Hepatocyte (in vitro differentiated cells): ENCODE data around the gene NSMCE1. TPM values are rescaled to one million over a fixed set of nuclear protein-coding genes. Genes with fewer than 3 reads are reported as not detected.

Experiments used
- DNase-seq: peaks from one replicate; pipeline ENCODE4 v3.0.0-alpha.2; 2016; ENCODE audit warnings: low spot score
- H2AFZ ChIP-seq: fragments of 200-600 bp; sonication (generic); 2 replicates; pipeline ENCODE4 v1.6.0; 2016; ENCODE audit warnings: antibody characterized with exemption, mild to moderate bottlenecking
- H3K27ac ChIP-seq: fragments of 200-600 bp; sonication (generic); 2 replicates; pipeline ENCODE4 v1.5.1; 2016; ENCODE audit warnings: mild to moderate bottlenecking
- H3K27me3 ChIP-seq: fragments of 200-600 bp; sonication (generic); 2 replicates; pipeline ENCODE4 v1.6.1; 2016
- H3K36me3 ChIP-seq: fragments of 200-600 bp; sonication (generic); replicated peaks from 2 replicates; pipeline ENCODE4 v1.5.1; 2016; ENCODE audit warnings: low read depth; ENCODE audit not compliant: insufficient read depth
- H3K4me1 ChIP-seq: fragments of 200-600 bp; sonication (generic); 2 replicates; pipeline ENCODE4 v1.5.1; 2016; ENCODE audit warnings: mild to moderate bottlenecking, moderate library complexity; ENCODE audit not compliant: insufficient read depth
- H3K4me2 ChIP-seq: fragments of 200-600 bp; sonication (generic); 2 replicates; pipeline ENCODE4 v1.6.0; 2016
- H3K4me3 ChIP-seq: fragments of 200-600 bp; sonication (generic); 2 replicates; pipeline ENCODE4 v1.5.1; 2016; ENCODE audit warnings: mild to moderate bottlenecking
- H3K79me2 ChIP-seq: fragments of 200-600 bp; sonication (generic); 2 replicates; pipeline ENCODE4 v1.6.0; 2017; ENCODE audit warnings: mild to moderate bottlenecking
- H3K9me2 ChIP-seq: fragments of 200-600 bp; sonication (generic); replicated peaks from 2 replicates; pipeline ENCODE4 v1.6.0; 2017; ENCODE audit warnings: mild to moderate bottlenecking; ENCODE audit not compliant: insufficient read depth
- H3K9me3 ChIP-seq: fragments of 200-600 bp; sonication (generic); 2 replicates; pipeline ENCODE4 v1.5.1; 2016; ENCODE audit warnings: low read depth, mild to moderate bottlenecking
- H4K20me1 ChIP-seq: fragments of 200-600 bp; sonication (generic); 2 replicates; pipeline ENCODE4 v1.6.0; 2016; ENCODE audit warnings: mild to moderate bottlenecking; ENCODE audit not compliant: insufficient read depth, poor library complexity, severe bottlenecking
- EZH2 ChIP-seq: fragments of 200-600 bp; sonication (generic); IDR thresholded peaks from 2 replicates; pipeline ENCODE4 v1.6.1; 2016; ENCODE audit warnings: antibody characterized with exemption, mild to moderate bottlenecking, borderline replicate concordance
- EZH2phosphoT487 ChIP-seq: fragments of 200-600 bp; sonication (generic); IDR thresholded peaks from one replicate; pipeline ENCODE4 v1.6.1; 2018; ENCODE audit warnings: antibody characterized with exemption, mild to moderate bottlenecking, low read depth, moderate library complexity; ENCODE audit not compliant: unreplicated experiment, severe bottlenecking
- WGBS: methylation state at CpG from one replicate; pipeline ENCODE4 v1.1.6; 2016; ENCODE audit warnings: low lambda C conversion rate; ENCODE audit errors: missing lambda C conversion rate; 5-methylcytosine and 5-hydroxymethylcytosine counted together
- polyA plus RNA-seq: library from polyadenylated mRNA; unstranded; fragments of >200 nt; fragmentation: Nextera tagmentation; extraction: Ambion mirVana; gene quantifications from 2 replicates; pipeline ENCODE4 v1.2.1, GENCODE V29; 2016
- total RNA-seq: library from RNA; depleted of rRNA; stranded (reverse); fragments of >200 nt; gene quantifications from 2 replicates; pipeline ENCODE4 v1.2.3, GENCODE V29; 2014
- TF ChIP-seq, protein P1 (sequence below): fragments of 200-600 bp; sonication (generic); IDR thresholded peaks from 2 replicates; pipeline ENCODE4 v1.5.1; 2016; ENCODE audit warnings: antibody characterized with exemption, mild to moderate bottlenecking; ENCODE audit not compliant: poor library complexity

Gene NSMCE1
- total and polyA plus RNA-seq, 2 experiments from 2014 or later: 35.0 to 58.2 TPM

- TF ChIP-seq EZH2phosphoT487 (no peak), EZH2 (no peak)
- TF ChIP-seq, protein P1, sequence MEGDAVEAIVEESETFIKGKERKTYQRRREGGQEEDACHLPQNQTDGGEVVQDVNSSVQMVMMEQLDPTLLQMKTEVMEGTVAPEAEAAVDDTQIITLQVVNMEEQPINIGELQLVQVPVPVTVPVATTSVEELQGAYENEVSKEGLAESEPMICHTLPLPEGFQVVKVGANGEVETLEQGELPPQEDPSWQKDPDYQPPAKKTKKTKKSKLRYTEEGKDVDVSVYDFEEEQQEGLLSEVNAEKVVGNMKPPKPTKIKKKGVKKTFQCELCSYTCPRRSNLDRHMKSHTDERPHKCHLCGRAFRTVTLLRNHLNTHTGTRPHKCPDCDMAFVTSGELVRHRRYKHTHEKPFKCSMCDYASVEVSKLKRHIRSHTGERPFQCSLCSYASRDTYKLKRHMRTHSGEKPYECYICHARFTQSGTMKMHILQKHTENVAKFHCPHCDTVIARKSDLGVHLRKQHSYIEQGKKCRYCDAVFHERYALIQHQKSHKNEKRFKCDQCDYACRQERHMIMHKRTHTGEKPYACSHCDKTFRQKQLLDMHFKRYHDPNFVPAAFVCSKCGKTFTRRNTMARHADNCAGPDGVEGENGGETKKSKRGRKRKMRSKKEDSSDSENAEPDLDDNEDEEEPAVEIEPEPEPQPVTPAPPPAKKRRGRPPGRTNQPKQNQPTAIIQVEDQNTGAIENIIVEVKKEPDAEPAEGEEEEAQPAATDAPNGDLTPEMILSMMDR: no peak
- no peak for DNase-seq
These were observed 26.9 kb downstream of the NSMCE1 start for GRCh38 chr16:27241658-27242057.

DNA sequence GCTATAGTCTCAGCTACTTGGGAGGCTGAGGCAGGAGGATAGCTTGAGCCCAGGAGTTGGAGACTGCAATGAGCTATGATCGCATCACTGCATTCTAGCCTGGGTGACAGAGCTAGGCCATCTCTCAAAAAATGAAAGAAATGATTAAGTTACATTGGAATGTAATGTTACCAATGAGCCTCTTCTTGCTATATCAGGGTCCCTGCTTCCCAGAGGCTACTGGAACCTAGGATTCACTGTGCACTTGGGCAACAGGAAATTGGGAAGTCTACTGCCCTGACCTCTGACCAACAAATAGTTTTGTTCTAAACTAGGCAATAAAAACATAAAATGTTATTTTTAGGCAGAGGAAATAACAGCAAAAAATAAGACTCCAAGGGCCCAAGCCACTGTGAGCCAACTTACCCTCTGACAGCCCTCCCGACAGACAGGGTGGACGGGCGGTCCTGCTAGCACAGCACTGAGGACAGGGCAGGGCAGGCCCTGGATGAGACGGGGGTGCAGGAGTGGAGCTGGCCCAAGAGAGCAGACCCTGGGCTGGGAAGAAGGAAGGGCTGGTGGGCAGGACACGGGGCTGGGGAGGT lies 27.5 kb downstream of the NSMCE1 start:
- Histone ChIP-seq H3K27ac (peak overlapping the region; percentile 73), H3K79me2 (peaks cover 5% of the 10 kb centered on the region), H3K9me2 (no peaks in the 10 kb centered on the region), H3K27me3 (no peaks in the 10 kb centered on the region), H3K36me3 (no peaks in the 10 kb centered on the region), H3K4me2 (no peak overlapping the region), H2AFZ (no peak overlapping the region), H3K4me3 (no peak overlapping the region), H3K4me1 (peaks cover 14% of the 10 kb centered on the region), H3K9me3 (no peaks in the 10 kb centered on the region), H4K20me1 (no peaks in the 10 kb centered on the region)
- no peak for DNase-seq
- WGBS: 92% methylated on average over 6 of the region's 6 CpGs
- TF ChIP-seq EZH2phosphoT487 (no peak), EZH2 (no peak)
- TF ChIP-seq, protein P1: no peak

More at GRCh38 chr16:27241658-27242057, 26.9 kb downstream of the NSMCE1 start:
- H3K27ac ChIP-seq: peak overlapping the region; percentile 73
- H3K36me3 ChIP-seq: no peaks in the 10 kb centered on the region
- 82% methylated on average over 13 of the region's 13 CpGs for WGBS
- peaks cover 5% of the 10 kb centered on the region for H3K79me2 ChIP-seq
- no peak overlapping the region for H2AFZ ChIP-seq
- peaks cover 14% of the 10 kb centered on the region for H3K4me1 ChIP-seq
- H3K9me3 ChIP-seq: no peaks in the 10 kb centered on the region
- H3K27me3 ChIP-seq: no peaks in the 10 kb centered on the region
- H3K4me3 ChIP-seq: no peak overlapping the region
- H3K9me2 ChIP-seq: no peaks in the 10 kb centered on the region
- H3K4me2 ChIP-seq: no peak overlapping the region
- no peaks in the 10 kb centered on the region for H4K20me1 ChIP-seq

GRCh38 chr16:27239906-27240655 lies 28.5 kb downstream of the NSMCE1 start:
- TF ChIP-seq, protein P1: no peak
- TF ChIP-seq EZH2 (no peak), EZH2phosphoT487 (no peak)
- Histone ChIP-seq H3K27ac (no peak overlapping the region), H3K9me3 (no peaks in the 10 kb centered on the region), H4K20me1 (no peaks in the 10 kb centered on the region), H3K79me2 (peaks cover 3% of the 10 kb centered on the region), H3K4me1 (peaks cover 14% of the 10 kb centered on the region), H3K4me2 (no peak overlapping the region), H3K27me3 (no peaks in the 10 kb centered on the region), H2AFZ (no peak overlapping the region), H3K36me3 (no peaks in the 10 kb centered on the region), H3K9me2 (no peaks in the 10 kb centered on the region), H3K4me3 (no peak overlapping the region)
- WGBS: 93% methylated on average over 9 of the region's 9 CpGs
- DNase-seq: no peak
